Activated T-cell treated with anti-CD3 and anti-CD28 coated beads, Interleukin-2, amount 50 U/mL, for 24 hours (primary cell): ENCODE results near the gene KCNJ14.

Source experiments
- DNase-seq: peaks from one replicate; pipeline ENCODE4 v3.0.0-alpha.2; 2020
- H3K27ac Mint-ChIP-seq: 2 replicates; pipeline ENCODE4 v1.8.0; 2020; ENCODE audit warnings: mild to moderate bottlenecking, mixed read lengths
- H3K27me3 Mint-ChIP-seq: 2 replicates; pipeline ENCODE4 v1.8.0; 2020; ENCODE audit warnings: mixed read lengths
- H3K36me3 Mint-ChIP-seq: 2 replicates; pipeline ENCODE4 v1.8.0; 2020; ENCODE audit warnings: low read depth, mixed read lengths
- H3K4me1 Mint-ChIP-seq: 2 replicates; pipeline ENCODE4 v1.8.0; 2020; ENCODE audit warnings: low read depth, mixed read lengths
- H3K4me3 Mint-ChIP-seq: 2 replicates; pipeline ENCODE4 v1.8.0; 2020; ENCODE audit warnings: mild to moderate bottlenecking, moderate library complexity, mixed read lengths
- H3K9me3 Mint-ChIP-seq: 2 replicates; pipeline ENCODE4 v1.8.0; 2020; ENCODE audit warnings: mixed read lengths

The KCNJ14 gene

GRCh38 chr19:48455171-48455907, at the start of gene KCNJ14:
Gene KCNJ14, plus strand, starts transcription at chr19:48455574. Its CDS starts 6,151 bp downstream, at chr19:48461725.
- peak within 1 kb of the TSS; percentile 41 for H3K27ac Mint-ChIP-seq

GRCh38 chr19:48405850-48406249, 49.5 kb upstream of the KCNJ14 start:
- DNase-seq: no peak
- no peaks in the 10 kb centered on the region for H3K9me3 Mint-ChIP-seq
- no peak overlapping the region for H3K27ac Mint-ChIP-seq
- peaks cover 8% of the 10 kb centered on the region for H3K27me3 Mint-ChIP-seq
- H3K4me1 Mint-ChIP-seq: peaks cover 2% of the 10 kb centered on the region
- no peaks in the 10 kb centered on the region for H3K36me3 Mint-ChIP-seq
- no peak overlapping the region for H3K4me3 Mint-ChIP-seq

More at GRCh38 chr19:48455171-48455907, at the start of gene KCNJ14:
- H3K27me3 Mint-ChIP-seq: no peaks in the 10 kb centered on the region
- DNase-seq: no peak
- H3K9me3 Mint-ChIP-seq: no peaks in the 10 kb centered on the region
- H3K36me3 Mint-ChIP-seq: peaks cover 90% of the 10 kb centered on the region
- H3K4me1 Mint-ChIP-seq: peaks cover 8% of the 10 kb centered on the region
- no peak within 1 kb of the TSS for H3K4me3 Mint-ChIP-seq

- no peak overlapping the region for H3K27ac Mint-ChIP-seq
- peaks cover 19% of the 10 kb centered on the region for H3K27me3 Mint-ChIP-seq
- no peaks in the 10 kb centered on the region for H3K9me3 Mint-ChIP-seq
- no peak overlapping the region for H3K4me3 Mint-ChIP-seq
- H3K4me1 Mint-ChIP-seq: peaks cover 24% of the 10 kb centered on the region
- no peaks in the 10 kb centered on the region for H3K36me3 Mint-ChIP-seq
- no peak for DNase-seq
Observed at GRCh38 chr19:48413879-48414587, 41.3 kb upstream of the KCNJ14 start.

GRCh38 chr19:48415395-48415794, 40.0 kb upstream of the KCNJ14 start:
- peaks cover 19% of the 10 kb centered on the region for H3K27me3 Mint-ChIP-seq
- DNase-seq: peak; percentile 75
- peak overlapping the region; percentile 70 for H3K4me3 Mint-ChIP-seq
- H3K27ac Mint-ChIP-seq: no peak overlapping the region
- no peaks in the 10 kb centered on the region for H3K9me3 Mint-ChIP-seq
- H3K4me1 Mint-ChIP-seq: peaks cover 28% of the 10 kb centered on the region
- no peaks in the 10 kb centered on the region for H3K36me3 Mint-ChIP-seq

- Mint-ChIP-seq H3K4me1 (peaks cover 28% of the 10 kb centered on the region), H3K9me3 (no peaks in the 10 kb centered on the region), H3K27ac (no peak overlapping the region), H3K4me3 (peak overlapping the region; percentile 6), H3K27me3 (peaks cover 19% of the 10 kb centered on the region), H3K36me3 (no peaks in the 10 kb centered on the region)
- DNase-seq: no peak
Observed at GRCh38 chr19:48415806-48416221, 39.6 kb upstream of the KCNJ14 start.

- Mint-ChIP-seq H3K27me3 (peaks cover 19% of the 10 kb centered on the region), H3K4me3 (no peak overlapping the region), H3K4me1 (peaks cover 28% of the 10 kb centered on the region), H3K36me3 (no peaks in the 10 kb centered on the region), H3K9me3 (no peaks in the 10 kb centered on the region), H3K27ac (no peak overlapping the region)
- no peak for DNase-seq
Observed at GRCh38 chr19:48417421-48417820, 38.0 kb upstream of the KCNJ14 start.

GRCh38 chr19:48418317-48419064, 36.9 kb upstream of the KCNJ14 start:
- Mint-ChIP-seq H3K4me1 (peaks cover 28% of the 10 kb centered on the region), H3K9me3 (no peaks in the 10 kb centered on the region), H3K27me3 (peaks cover 19% of the 10 kb centered on the region), H3K27ac (peak overlapping the region; percentile 84), H3K4me3 (peak overlapping the region; percentile 55), H3K36me3 (no peaks in the 10 kb centered on the region)
- DNase-seq: no peak

GRCh38 chr19:48419158-48419920, 36.0 kb upstream of the KCNJ14 start:
- Mint-ChIP-seq H3K36me3 (no peaks in the 10 kb centered on the region), H3K9me3 (no peaks in the 10 kb centered on the region), H3K27me3 (peaks cover 19% of the 10 kb centered on the region), H3K27ac (peak overlapping the region; percentile 84), H3K4me1 (peaks cover 28% of the 10 kb centered on the region), H3K4me3 (peak overlapping the region; percentile 55)
- DNase-seq: peak; percentile 82

GRCh38 chr19:48421548-48421947, 33.8 kb upstream of the KCNJ14 start:
- Mint-ChIP-seq H3K27me3 (peaks cover 8% of the 10 kb centered on the region), H3K9me3 (no peaks in the 10 kb centered on the region), H3K36me3 (no peaks in the 10 kb centered on the region), H3K4me1 (peaks cover 19% of the 10 kb centered on the region), H3K27ac (no peak overlapping the region), H3K4me3 (no peak overlapping the region)
- DNase-seq: no peak

GRCh38 chr19:48424694-48425219, 30.6 kb upstream of the KCNJ14 start:
- no peak overlapping the region for H3K4me3 Mint-ChIP-seq
- no peak overlapping the region for H3K27ac Mint-ChIP-seq
- H3K27me3 Mint-ChIP-seq: no peaks in the 10 kb centered on the region
- H3K4me1 Mint-ChIP-seq: peaks cover 5% of the 10 kb centered on the region
- no peaks in the 10 kb centered on the region for H3K36me3 Mint-ChIP-seq
- DNase-seq: no peak
- H3K9me3 Mint-ChIP-seq: no peaks in the 10 kb centered on the region

- DNase-seq: no peak
- H3K36me3 Mint-ChIP-seq: no peaks in the 10 kb centered on the region
- no peak overlapping the region for H3K27ac Mint-ChIP-seq
- no peaks in the 10 kb centered on the region for H3K27me3 Mint-ChIP-seq
- peaks cover 5% of the 10 kb centered on the region for H3K4me1 Mint-ChIP-seq
- H3K4me3 Mint-ChIP-seq: no peak overlapping the region
- H3K9me3 Mint-ChIP-seq: no peaks in the 10 kb centered on the region
Observed at GRCh38 chr19:48428670-48429069, 26.7 kb upstream of the KCNJ14 start.

GRCh38 chr19:48433337-48433736, 22.0 kb upstream of the KCNJ14 start:
- H3K27me3 Mint-ChIP-seq: peaks cover 23% of the 10 kb centered on the region
- no peaks in the 10 kb centered on the region for H3K9me3 Mint-ChIP-seq
- no peak overlapping the region for H3K27ac Mint-ChIP-seq
- no peak overlapping the region for H3K4me3 Mint-ChIP-seq
- DNase-seq: no peak
- no peaks in the 10 kb centered on the region for H3K36me3 Mint-ChIP-seq
- H3K4me1 Mint-ChIP-seq: no peaks in the 10 kb centered on the region

GRCh38 chr19:48436586-48436985, 18.8 kb upstream of the KCNJ14 start:
- Mint-ChIP-seq H3K36me3 (no peaks in the 10 kb centered on the region), H3K27ac (no peak overlapping the region), H3K4me1 (no peaks in the 10 kb centered on the region), H3K4me3 (no peak overlapping the region), H3K27me3 (peaks cover 30% of the 10 kb centered on the region), H3K9me3 (no peaks in the 10 kb centered on the region)
- DNase-seq: no peak
